H1 (cell line): ENCODE measurements around the gene MRPS15. TPM values are rescaled to one million over a fixed set of nuclear protein-coding genes. Genes with fewer than 3 reads are reported as not detected.

Source experiments
- polyA plus RNA-seq, 7 experiments: library from polyadenylated mRNA; depleted of rRNA in 3 of 7; stranded (reverse) in 5 of 7; unstranded in 2 of 7; fragments of >200 nt in 5 of 7; fragments of 200-250 nt in 2 of 7; gene quantifications; 1 replicate in 5 of 7; 2 replicates in 1 of 7; 4 replicates in 1 of 7; pipeline versions ENCODE4 v1.2.1 to v1.2.3, GENCODE V29; 2011 to 2013; ENCODE audit warnings: missing spikeins in 2 of 7, mixed read lengths in 2 of 7
- total RNA-seq: library from RNA; stranded (reverse); fragmentation: NEBNext Ultra II Directional; extraction: Animal tissue kit (Norgen Biotek cat#: 25700); gene quantifications from 2 replicates; pipeline ENCODE4 v1.2.1, GENCODE V29; 2021
- TF ChIP-seq, protein P1 (sequence below): IDR thresholded peaks from 2 replicates; pipeline ENCODE4 v1.6.1; 2012; ENCODE audit warnings: inconsistent platforms
- TF ChIP-seq, protein P2 (sequence below): IDR thresholded peaks from 2 replicates; pipeline ENCODE4 v1.6.1; 2011; ENCODE audit warnings: low read depth, mild to moderate bottlenecking, low read length; ENCODE audit not compliant: insufficient read depth

MRPS15 gene
- total and polyA plus RNA-seq, 2 of the 8 experiments (the other 6 are each of a cell fraction or from before 2014, with no cell fraction given), result 53.6 to 129 TPM

- TF ChIP-seq, protein P1, sequence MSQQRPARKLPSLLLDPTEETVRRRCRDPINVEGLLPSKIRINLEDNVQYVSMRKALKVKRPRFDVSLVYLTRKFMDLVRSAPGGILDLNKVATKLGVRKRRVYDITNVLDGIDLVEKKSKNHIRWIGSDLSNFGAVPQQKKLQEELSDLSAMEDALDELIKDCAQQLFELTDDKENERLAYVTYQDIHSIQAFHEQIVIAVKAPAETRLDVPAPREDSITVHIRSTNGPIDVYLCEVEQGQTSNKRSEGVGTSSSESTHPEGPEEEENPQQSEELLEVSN, result no peak
- TF ChIP-seq, protein P2, sequence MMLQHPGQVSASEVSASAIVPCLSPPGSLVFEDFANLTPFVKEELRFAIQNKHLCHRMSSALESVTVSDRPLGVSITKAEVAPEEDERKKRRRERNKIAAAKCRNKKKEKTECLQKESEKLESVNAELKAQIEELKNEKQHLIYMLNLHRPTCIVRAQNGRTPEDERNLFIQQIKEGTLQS, result no peak
- TF ChIP-seq, all 59 proteins: peak for 0
Observed at GRCh38 chr1:36486093-36486438, 21.9 kb upstream of the MRPS15 start (continued).
